Calu3 (cell line): ENCODE results near the gene ZNF205. TPM values are rescaled to one million over a fixed set of nuclear protein-coding genes. Genes with fewer than 3 reads are reported as not detected.

ENCODE experiments used
- Bru-seq: library from RNA; stranded (reverse); fragments of 400-500 nt; gene quantifications from one replicate; lab custom pipeline; 2021; lab: Mats Ljungman, UMichigan
- BruChase-seq, 2 experiments: library from RNA; stranded (reverse); fragments of 400-500 nt; gene quantifications; one replicate each; lab custom pipeline; 2021; lab: Mats Ljungman, UMichigan
- BruUV-seq: library from RNA; stranded (reverse); fragments of 400-500 nt; replicated peaks from 2 replicates; lab custom pipeline; 2021; lab: Mats Ljungman, UMichigan
- CTCF ChIA-PET: fragments of 300-600 bp; sonication (Branson Sonifier 250); formaldehyde crosslinking; loops from one replicate; lab custom pipeline; 2022; ENCODE audit warnings: antibody characterized with exemption; lab: Charles Lee
- DNase-seq: peaks from one replicate; pipeline ENCODE4 v3.0.0; 2022
- H3K27ac Mint-ChIP-seq: one replicate; pipeline ENCODE4 v1.8.0; 2022; ENCODE audit warnings: mixed read lengths; ENCODE audit not compliant: unreplicated experiment
- H3K27me3 Mint-ChIP-seq: one replicate; pipeline ENCODE4 v1.8.0; 2022; ENCODE audit warnings: mixed read lengths; ENCODE audit not compliant: unreplicated experiment
- H3K36me3 Mint-ChIP-seq: one replicate; pipeline ENCODE4 v1.8.0; 2022; ENCODE audit warnings: mild to moderate bottlenecking, moderate library complexity, mixed read lengths; ENCODE audit not compliant: insufficient read depth, unreplicated experiment
- H3K4me1 Mint-ChIP-seq: one replicate; pipeline ENCODE4 v1.8.0; 2022; ENCODE audit warnings: mild to moderate bottlenecking, low read depth, mixed read lengths; ENCODE audit not compliant: unreplicated experiment
- H3K4me3 Mint-ChIP-seq: one replicate; pipeline ENCODE4 v1.8.0; 2022; ENCODE audit warnings: mild to moderate bottlenecking, low read depth, moderate library complexity, mixed read lengths; ENCODE audit not compliant: unreplicated experiment
- H3K9me3 Mint-ChIP-seq: one replicate; pipeline ENCODE4 v1.8.0; 2022; ENCODE audit warnings: low read depth, mixed read lengths; ENCODE audit not compliant: unreplicated experiment
- intact Hi-C: fragments of 100-400 bp; cut with micrococcal nuclease; formaldehyde crosslinking; loops from one replicate; pipeline ENCODE4 v1.10.0; 2022; ENCODE audit not compliant: unreplicated experiment
- long read RNA-seq: library from polyadenylated mRNA; stranded (forward); transcript quantifications from one replicate; pipeline ENCODE4 v2.0.0, GENCODE V29; 2022
- total RNA-seq: library from RNA; stranded (reverse); gene quantifications from 2 replicates; pipeline ENCODE4 v1.2.3, GENCODE V29; 2022
- TF ChIP-seq, protein P1 (sequence below): fragments of 200-600 bp; IDR thresholded peaks from one replicate; pipeline ENCODE4 v1.8.0; 2022; ENCODE audit warnings: antibody characterized with exemption; ENCODE audit not compliant: unreplicated experiment

Gene ZNF205
- 17.2 and 17.7 TPM in 2 replicates for total RNA-seq
- percentile 52 among the genes with signal in this experiment for Bru-seq, nascent RNA
- percentile 60 among the genes with signal in this experiment for BruChase-seq, experiment 1, labeled RNA remaining after a 6-hour chase
- percentile 63 among the genes with signal in this experiment for BruChase-seq, experiment 2, labeled RNA remaining after a 2-hour chase
- long read RNA-seq, partial matches to known transcripts: 6 of 11 reads
- long read RNA-seq, other reads (novel, unspliced or antisense): 2 of 11 reads

DNA sequence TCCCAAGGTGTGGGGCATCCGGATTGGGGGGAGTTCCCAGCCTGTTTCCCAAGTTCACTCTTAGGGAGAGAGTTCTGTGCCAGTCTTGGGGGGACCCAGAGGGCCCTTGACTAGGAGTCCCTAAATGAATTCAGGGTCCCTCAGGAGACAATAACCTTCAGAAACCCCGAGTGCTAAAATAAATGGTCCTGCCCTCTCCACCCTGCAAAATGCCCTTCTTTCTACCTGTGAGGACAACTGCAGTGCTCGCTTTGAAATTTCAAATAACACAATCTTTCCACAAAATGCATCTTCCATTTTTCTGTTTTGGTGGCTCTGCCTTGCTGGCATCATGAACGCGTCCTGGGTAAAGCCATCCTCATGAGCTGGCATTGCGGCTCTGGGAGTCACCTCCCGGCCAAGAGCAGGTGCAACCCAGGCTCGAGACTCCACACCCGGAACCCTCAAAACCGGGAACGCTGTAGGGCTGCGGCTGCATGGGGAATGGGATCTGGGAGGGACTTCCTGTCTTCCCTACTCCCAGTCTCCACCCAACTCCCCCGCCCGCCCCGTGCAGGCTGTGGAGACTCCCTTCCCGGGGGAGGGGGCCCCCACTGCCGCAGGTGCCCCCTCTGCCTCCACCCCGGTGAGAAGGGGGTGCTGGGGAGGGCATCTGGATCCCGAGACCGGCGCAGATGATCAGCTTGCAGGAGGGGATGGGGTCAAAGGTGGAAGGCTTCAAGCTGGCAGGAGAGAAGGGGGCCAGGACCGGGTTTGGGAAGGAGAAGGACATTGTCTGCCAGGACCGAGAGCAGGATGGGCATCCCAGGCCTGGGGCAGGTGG is at the start of gene ZNF205:
Gene ZNF205 (plus strand): TSS at position 529 of the 823 bp plus-strand sequence. CDS start 845 bp downstream, outside the sequence.
- BruUV-seq: no TSS peak
- Mint-ChIP-seq H3K27ac (peak within 1 kb of the TSS; percentile 15), H3K27me3 (no peaks in the 10 kb centered on the region), H3K36me3 (peaks cover 25% of the 10 kb centered on the region), H3K4me1 (peaks cover 23% of the 10 kb centered on the region), H3K4me3 (peak within 1 kb of the TSS; percentile 87), H3K9me3 (no peaks in the 10 kb centered on the region)
- DNase-seq: peak; percentile 93
- intact Hi-C loops: no loop called here
- CTCF ChIA-PET: interaction anchor here (1.1 to 1.4 kb wide), 2 partner anchors 14 to 53 kb away, joined by 3 to 6 read pairs; no protein-coding TSS in a partner anchor
- TF ChIP-seq, protein P1, sequence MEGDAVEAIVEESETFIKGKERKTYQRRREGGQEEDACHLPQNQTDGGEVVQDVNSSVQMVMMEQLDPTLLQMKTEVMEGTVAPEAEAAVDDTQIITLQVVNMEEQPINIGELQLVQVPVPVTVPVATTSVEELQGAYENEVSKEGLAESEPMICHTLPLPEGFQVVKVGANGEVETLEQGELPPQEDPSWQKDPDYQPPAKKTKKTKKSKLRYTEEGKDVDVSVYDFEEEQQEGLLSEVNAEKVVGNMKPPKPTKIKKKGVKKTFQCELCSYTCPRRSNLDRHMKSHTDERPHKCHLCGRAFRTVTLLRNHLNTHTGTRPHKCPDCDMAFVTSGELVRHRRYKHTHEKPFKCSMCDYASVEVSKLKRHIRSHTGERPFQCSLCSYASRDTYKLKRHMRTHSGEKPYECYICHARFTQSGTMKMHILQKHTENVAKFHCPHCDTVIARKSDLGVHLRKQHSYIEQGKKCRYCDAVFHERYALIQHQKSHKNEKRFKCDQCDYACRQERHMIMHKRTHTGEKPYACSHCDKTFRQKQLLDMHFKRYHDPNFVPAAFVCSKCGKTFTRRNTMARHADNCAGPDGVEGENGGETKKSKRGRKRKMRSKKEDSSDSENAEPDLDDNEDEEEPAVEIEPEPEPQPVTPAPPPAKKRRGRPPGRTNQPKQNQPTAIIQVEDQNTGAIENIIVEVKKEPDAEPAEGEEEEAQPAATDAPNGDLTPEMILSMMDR: no peak

- peaks cover 20% of the 10 kb centered on the region for H3K36me3 Mint-ChIP-seq
- TF ChIP-seq, protein P1: no peak
- H3K4me1 Mint-ChIP-seq: peaks cover 22% of the 10 kb centered on the region
- H3K27ac Mint-ChIP-seq: no peak overlapping the region
- H3K4me3 Mint-ChIP-seq: no peak overlapping the region
- intact Hi-C loops: loop anchor here (2.0 kb wide), 1 partner anchor 43 kb away; no protein-coding TSS in a partner anchor
- CTCF ChIA-PET: interaction anchor here (0.7 to 1.1 kb wide), 2 partner anchors 43 to 66 kb away, joined by 3 read pairs; no protein-coding TSS in a partner anchor
- no TSS peak for BruUV-seq
- peaks cover 2% of the 10 kb centered on the region for H3K9me3 Mint-ChIP-seq
- no peak for DNase-seq
- H3K27me3 Mint-ChIP-seq: no peaks in the 10 kb centered on the region
Measured at GRCh38 chr16:3063625-3064386, 48.6 kb upstream of the ZNF205 start.

- no TSS peak for BruUV-seq
- Mint-ChIP-seq H3K9me3 (peaks cover 2% of the 10 kb centered on the region), H3K4me3 (peak within 1 kb of the TSS; percentile 72), H3K36me3 (peaks cover 16% of the 10 kb centered on the region), H3K27me3 (no peaks in the 10 kb centered on the region), H3K27ac (peak within 1 kb of the TSS; percentile 77), H3K4me1 (peaks cover 22% of the 10 kb centered on the region)
- TF ChIP-seq, protein P1: no peak
- peak; percentile 80 for DNase-seq
- CTCF ChIA-PET: interaction anchor here (1.0 to 1.3 kb wide), 3 partner anchors 10 to 34 kb away, joined by 4 read pairs; no protein-coding TSS in a partner anchor
- intact Hi-C loops: loop anchor here (2.0 kb wide), 1 partner anchor 42 kb away; no protein-coding TSS in a partner anchor
Measured at GRCh38 chr16:3065069-3065741, 47.2 kb upstream of the ZNF205 start, which contains the start of gene IL32. IL32 (plus strand) TSS chr16:3065640; CDS start chr16:3065812, 172 bp downstream.
